WTC11 (cell line): Measurements from ENCODE around the gene CACNG7.
A peak's percentile ranks its signal among the peaks of the same experiment; 100 is the strongest.

Experiments used
- ARID4B ChIP-seq: sonication (generic); formaldehyde crosslinking; IDR thresholded peaks from 2 replicates; pipeline ENCODE4 v1.8.0; 2023; ENCODE audit warnings: missing genetic modification reagents, mild to moderate bottlenecking, borderline replicate concordance
- CREM ChIP-seq: sonication (generic); formaldehyde crosslinking; IDR thresholded peaks from 2 replicates; pipeline ENCODE4 v1.8.1; 2022; ENCODE audit warnings: mild to moderate bottlenecking, missing genetic modification reagents, moderate library complexity
- MAX ChIP-seq: sonication (generic); formaldehyde crosslinking; IDR thresholded peaks from 2 replicates; pipeline ENCODE4 v1.8.0; 2022; ENCODE audit warnings: mild to moderate bottlenecking, missing genetic modification reagents
- SP1 ChIP-seq: sonication (generic); formaldehyde crosslinking; conservative IDR thresholded peaks from 2 replicates; pipeline ENCODE4 v1.8.1; 2022; ENCODE audit warnings: missing genetic modification reagents
- TEAD1 ChIP-seq: sonication (generic); formaldehyde crosslinking; IDR thresholded peaks from 2 replicates; pipeline ENCODE4 v1.8.0; 2022; ENCODE audit warnings: mild to moderate bottlenecking, missing genetic modification reagents
- TP53 ChIP-seq: sonication (generic); formaldehyde crosslinking; IDR thresholded peaks from 2 replicates; pipeline ENCODE4 v1.8.1; 2023; ENCODE audit warnings: mild to moderate bottlenecking, missing genetic modification reagents
- USF1 ChIP-seq: sonication (generic); formaldehyde crosslinking; IDR thresholded peaks from 2 replicates; pipeline ENCODE4 v1.8.0; 2022; ENCODE audit warnings: mild to moderate bottlenecking, missing genetic modification reagents
- TF ChIP-seq, protein P1 (sequence below): fragments of 200-600 bp; IDR thresholded peaks from 2 replicates; pipeline ENCODE4 v1.8.0; 2022; ENCODE audit warnings: antibody characterized with exemption
- TF ChIP-seq, protein P2 (sequence below): sonication (generic); formaldehyde crosslinking; IDR thresholded peaks from 2 replicates; pipeline ENCODE4 v1.8.1; 2022; ENCODE audit warnings: low read depth, missing genetic modification reagents, borderline replicate concordance

DNA sequence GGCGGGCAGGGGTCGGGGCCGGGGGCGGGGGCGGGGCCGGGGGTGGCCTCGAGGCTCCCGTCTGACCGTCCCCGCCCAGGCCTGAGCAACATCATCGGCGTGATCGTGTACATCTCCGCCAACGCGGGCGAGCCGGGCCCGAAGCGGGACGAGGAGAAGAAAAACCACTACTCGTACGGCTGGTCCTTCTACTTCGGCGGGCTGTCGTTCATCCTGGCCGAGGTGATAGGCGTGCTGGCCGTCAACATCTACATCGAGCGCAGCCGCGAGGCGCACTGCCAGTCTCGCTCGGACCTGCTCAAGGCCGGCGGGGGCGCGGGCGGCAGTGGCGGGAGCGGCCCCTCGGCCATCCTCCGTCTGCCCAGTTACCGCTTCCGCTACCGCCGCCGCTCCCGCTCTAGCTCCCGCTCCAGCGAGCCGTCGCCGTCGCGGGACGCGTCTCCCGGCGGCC lies 72.9 kb downstream of the CACNG7 start:
- TF ChIP-seq, protein P1, sequence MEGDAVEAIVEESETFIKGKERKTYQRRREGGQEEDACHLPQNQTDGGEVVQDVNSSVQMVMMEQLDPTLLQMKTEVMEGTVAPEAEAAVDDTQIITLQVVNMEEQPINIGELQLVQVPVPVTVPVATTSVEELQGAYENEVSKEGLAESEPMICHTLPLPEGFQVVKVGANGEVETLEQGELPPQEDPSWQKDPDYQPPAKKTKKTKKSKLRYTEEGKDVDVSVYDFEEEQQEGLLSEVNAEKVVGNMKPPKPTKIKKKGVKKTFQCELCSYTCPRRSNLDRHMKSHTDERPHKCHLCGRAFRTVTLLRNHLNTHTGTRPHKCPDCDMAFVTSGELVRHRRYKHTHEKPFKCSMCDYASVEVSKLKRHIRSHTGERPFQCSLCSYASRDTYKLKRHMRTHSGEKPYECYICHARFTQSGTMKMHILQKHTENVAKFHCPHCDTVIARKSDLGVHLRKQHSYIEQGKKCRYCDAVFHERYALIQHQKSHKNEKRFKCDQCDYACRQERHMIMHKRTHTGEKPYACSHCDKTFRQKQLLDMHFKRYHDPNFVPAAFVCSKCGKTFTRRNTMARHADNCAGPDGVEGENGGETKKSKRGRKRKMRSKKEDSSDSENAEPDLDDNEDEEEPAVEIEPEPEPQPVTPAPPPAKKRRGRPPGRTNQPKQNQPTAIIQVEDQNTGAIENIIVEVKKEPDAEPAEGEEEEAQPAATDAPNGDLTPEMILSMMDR: no peak
- TF ChIP-seq SP1 (CRISPR knock-in tag) (no peak), TEAD1 (CRISPR knock-in tag) (no peak), ARID4B (CRISPR knock-in tag) (no peak), MAX (CRISPR knock-in tag) (peak; percentile 66; the same call in 1 of the 2 replicates), TP53 (CRISPR knock-in tag) (no peak), USF1 (CRISPR knock-in tag) (no peak), CREM (no peak)
- TF ChIP-seq, protein P2, sequence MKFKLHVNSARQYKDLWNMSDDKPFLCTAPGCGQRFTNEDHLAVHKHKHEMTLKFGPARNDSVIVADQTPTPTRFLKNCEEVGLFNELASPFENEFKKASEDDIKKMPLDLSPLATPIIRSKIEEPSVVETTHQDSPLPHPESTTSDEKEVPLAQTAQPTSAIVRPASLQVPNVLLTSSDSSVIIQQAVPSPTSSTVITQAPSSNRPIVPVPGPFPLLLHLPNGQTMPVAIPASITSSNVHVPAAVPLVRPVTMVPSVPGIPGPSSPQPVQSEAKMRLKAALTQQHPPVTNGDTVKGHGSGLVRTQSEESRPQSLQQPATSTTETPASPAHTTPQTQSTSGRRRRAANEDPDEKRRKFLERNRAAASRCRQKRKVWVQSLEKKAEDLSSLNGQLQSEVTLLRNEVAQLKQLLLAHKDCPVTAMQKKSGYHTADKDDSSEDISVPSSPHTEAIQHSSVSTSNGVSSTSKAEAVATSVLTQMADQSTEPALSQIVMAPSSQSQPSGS: no peak
